ENCODE results near the gene CCDC6. TPM values are rescaled to one million over a fixed set of nuclear protein-coding genes. Genes with fewer than 3 reads are reported as not detected.

CCDC6 gene
- total RNA-seq, 1 experiment from 2014 or later = 54.9 TPM

GRCh38 chr10:59829601-59830000 is 76.8 kb downstream of the CCDC6 start:
- intact Hi-C loops (cut with micrococcal nuclease) = no loop called here
- RAD21 ChIA-PET (ENCODE audit: low non-redundant PET in 1 of 2, low total read pairs in 2 of 2, uncharacterized antibody in 2 of 2, unreplicated experiment in 2 of 2) = no interaction called here
- Histone ChIP-seq H3K4me1 (ENCODE audit: control insufficient read depth in 1 of 2, insufficient read depth in 2 of 2, low read length in 2 of 2) (no peaks in the 10 kb centered on the region), H3K36me3 (ENCODE audit: control insufficient read depth in 1 of 2, insufficient read depth in 2 of 2, low read length in 2 of 2) (0 out of 4 replicates have a peak, but pooled peaks cover 0 to 4% of the 10 kb centered on the region in 2 experiments), H3K9me2 (ENCODE audit: insufficient read depth) (no peaks in the 10 kb centered on the region), H3K9ac (ENCODE audit: low read length) (no peak overlapping the region), H4K20me1 (ENCODE audit: insufficient read depth) (peaks cover 11% of the 10 kb centered on the region; the same call in 1 of the 2 replicates), H3K4me2 (ENCODE audit: low read length) (no peak overlapping the region), H3K27ac (ENCODE audit: low read depth, low read length) (no peak overlapping the region), H3K4me3 (replicated peaks in 1 of 2; ENCODE audit: low read depth in 1 of 2, low read length in 2 of 2) (no peak overlapping the region), H3K27me3 (ENCODE audit: insufficient read depth, low read length) (no peaks in the 10 kb centered on the region), H3K79me2 (ENCODE audit: insufficient read depth, low read length) (peaks cover 25% of the 10 kb centered on the region; the same call in 1 of the 2 replicates), H3K9me3 (ENCODE audit: control insufficient read depth in 1 of 2, insufficient read depth in 1 of 2, low read depth in 1 of 2, low read length in 2 of 2) (no peaks in the 10 kb centered on the region), H2AFZ (ENCODE audit: low read depth, low read length, poor library complexity, severe bottlenecking) (no peak overlapping the region)
- DNase-seq (ENCODE audit: low read depth, low spot score) (no peak), ATAC-seq (no peak)
- TF ChIP-seq JUND (IDR thresholded peaks at IDR 0.05) (no peak), ZBTB33 (IDR thresholded peaks at IDR 0.05; ENCODE audit: extremely low read depth, insufficient replicate concordance, low read length) (no peak), POLR2A (IDR thresholded peaks at IDR 0.05; ENCODE audit: borderline replicate concordance, extremely low read depth, insufficient read depth, insufficient read length) (no peak), CTCF (IDR thresholded peaks at IDR 0.05 in 2 of 3, conservative IDR thresholded peaks at IDR 0.05 in 1 of 3; ENCODE audit: borderline replicate concordance in 1 of 3, insufficient read depth in 1 of 3, low read depth in 2 of 3, low read length in 2 of 3) (no peak), CEBPB (IDR thresholded peaks at IDR 0.05; ENCODE audit: low read depth) (no peak), ATF3 (IDR thresholded peaks at IDR 0.05) (no peak), EZH2 (IDR thresholded peaks at IDR 0.05) (no peak), RAD21 (IDR thresholded peaks at IDR 0.05; ENCODE audit: low read depth) (no peak), SRF (IDR thresholded peaks at IDR 0.05; ENCODE audit: low read depth) (no peak), ZFX (IDR thresholded peaks at IDR 0.05) (no peak), TCF7L2 (IDR thresholded peaks at IDR 0.05; ENCODE audit: borderline replicate concordance, extremely low read depth, insufficient read depth, insufficient read length) (no peak), SP1 (IDR thresholded peaks at IDR 0.05; ENCODE audit: low read depth) (no peak), YY1 (IDR thresholded peaks at IDR 0.05; ENCODE audit: extremely low read depth, insufficient replicate concordance, low read depth, low read length) (no peak), MAX (IDR thresholded peaks at IDR 0.05) (no peak), POLR2AphosphoS5 (IDR thresholded peaks at IDR 0.05; ENCODE audit: low read depth, low read length) (no peak), ELF1 (IDR thresholded peaks at IDR 0.05; ENCODE audit: borderline replicate concordance, low read depth) (no peak), ZNF274 (IDR thresholded peaks at IDR 0.05; ENCODE audit: low read depth, low read length) (no peak), EGR1 (IDR thresholded peaks at IDR 0.05; ENCODE audit: low read depth) (no peak), FOSL1 (IDR thresholded peaks at IDR 0.05; ENCODE audit: low read depth) (no peak)
- CTCF ChIA-PET = no interaction called here
- BruUV-seq (replicated peaks) = no TSS peak
- POLR2A ChIA-PET = no interaction called here
